K562 (cell line): ENCODE data around the gene B3GNT9. TPM values are rescaled to one million over a fixed set of nuclear protein-coding genes. Genes with fewer than 3 reads are reported as not detected.

Experiments
- BRF1 ChIP-seq: IDR thresholded peaks from 3 replicates; pipeline ENCODE4 v1.6.1; 2011; ENCODE audit warnings: borderline replicate concordance, mild to moderate bottlenecking; ENCODE audit not compliant: insufficient read length; ENCODE audit errors: extremely low read depth
- C11orf30 ChIP-seq: fragments of 450-650 bp; IDR thresholded peaks from 2 replicates; pipeline ENCODE4 v1.6.1; 2016; ENCODE audit warnings: low read depth, mild to moderate bottlenecking
- CBFA2T2 ChIP-seq: fragments of 450-650 bp; conservative IDR thresholded peaks from 2 replicates; pipeline ENCODE4 v1.6.1; 2017; ENCODE audit warnings: mild to moderate bottlenecking
- CEBPB ChIP-seq: fragments of 450-650 bp; IDR thresholded peaks from 2 replicates; pipeline ENCODE4 v1.6.1; 2016; ENCODE audit warnings: missing genetic modification characterization, missing compliant biosample characterization
- FIP1L1 ChIP-seq: fragments of 200-400 bp; formaldehyde crosslinking; IDR thresholded peaks from 2 replicates; pipeline ENCODE4 v1.6.1; 2018; ENCODE audit warnings: mild to moderate bottlenecking, low read depth, low read length; ENCODE audit not compliant: poor library complexity, severe bottlenecking
- KHSRP ChIP-seq: fragments of 450-650 bp; IDR thresholded peaks from 2 replicates; pipeline ENCODE4 v1.6.1; 2017
- NCOA2 ChIP-seq, 2 experiments: fragments of 450-650 bp; IDR thresholded peaks; 2 replicates each; pipeline ENCODE4 v1.6.1; 2018; ENCODE audit warnings: mild to moderate bottlenecking in 2 of 2, moderate library complexity in 1 of 2; ENCODE audit not compliant: partially characterized antibody in 2 of 2
- PHB2 ChIP-seq: fragments of 450-650 bp; IDR thresholded peaks from 2 replicates; pipeline ENCODE4 v1.6.1; 2017; ENCODE audit warnings: low read depth
- POLR2G ChIP-seq: fragments of 200-400 bp; formaldehyde crosslinking; IDR thresholded peaks from 2 replicates; pipeline ENCODE4 v1.6.1; 2017; ENCODE audit warnings: low read depth, mild to moderate bottlenecking, antibody characterized with exemption, low read length, moderate library complexity
- SOX6 ChIP-seq: fragments of 450-650 bp; IDR thresholded peaks from 2 replicates; pipeline ENCODE4 v1.6.1; 2014; ENCODE audit warnings: mild to moderate bottlenecking
- TAF1 ChIP-seq: IDR thresholded peaks from 2 replicates; pipeline ENCODE4 v1.6.1; 2011; ENCODE audit warnings: mild to moderate bottlenecking, low read length, moderate library complexity; ENCODE audit not compliant: insufficient read depth, control insufficient read depth, severe bottlenecking; ENCODE audit errors: extremely low read depth
- TSC22D4 ChIP-seq: fragments of 450-650 bp; IDR thresholded peaks from 2 replicates; pipeline ENCODE4 v1.6.1; 2016; ENCODE audit warnings: missing genetic modification characterization, missing biosample characterization, control low read depth
- ZNF551 ChIP-seq: fragments of 250-450 bp; sonication (Bioruptor Pico); IDR thresholded peaks from 2 replicates; pipeline ENCODE4 v1.5.0; 2021; ENCODE audit warnings: mild to moderate bottlenecking, moderate library complexity
- polyA plus RNA-seq, 8 experiments: library from polyadenylated mRNA; depleted of rRNA in 4 of 8; stranded (reverse) in 5 of 8; unstranded in 3 of 8; fragments of >200 nt; fragmentation: Nextera tagmentation in 2 of 8; fragmentation: Illumina TruSeq in 1 of 8; extraction: Ambion mirVana in 2 of 8; extraction: Trizol in 1 of 8; gene quantifications; 2 replicates each; pipeline versions ENCODE4 v1.2.1 to v1.2.3, GENCODE V29; 2011 to 2014; ENCODE audit warnings: inconsistent platforms in 1 of 8, missing spikeins in 1 of 8
- total RNA-seq, 7 experiments: library from RNA; depleted of rRNA in 6 of 7; stranded (reverse); fragments of >200 nt in 6 of 7; fragmentation: Illumina TruSeq in 2 of 7; extraction: Trizol in 2 of 7; gene quantifications; 2 replicates each; pipeline versions ENCODE4 v1.2.1 to v1.2.3, GENCODE V29; 2011 to 2021; ENCODE audit warnings: low replicate concordance in 1 of 7
- TF ChIP-seq, protein P1 (sequence below): fragments of 450-650 bp; IDR thresholded peaks from 2 replicates; pipeline ENCODE4 v1.6.1; 2018; ENCODE audit not compliant: partially characterized antibody
- TF ChIP-seq, protein P2 (sequence below): sonication (generic); formaldehyde crosslinking; IDR thresholded peaks from 2 replicates; pipeline ENCODE4 v1.8.0; 2022; ENCODE audit warnings: missing genetic modification reagents, mild to moderate bottlenecking, borderline replicate concordance
- TF ChIP-seq, protein P3 (sequence below): IDR thresholded peaks from 2 replicates; pipeline ENCODE4 v1.6.1; 2016; ENCODE audit warnings: missing genetic modification characterization, missing compliant biosample characterization
- TF ChIP-seq, protein P4 (sequence below): fragments of 250-450 bp; sonication (Bioruptor Pico); IDR thresholded peaks from 2 replicates; pipeline ENCODE4 v1.4.0; 2020
- TF ChIP-seq, protein P5 (sequence below): fragments of 200-800 bp; sonication (Bioruptor generic); IDR thresholded peaks from 2 replicates; pipeline ENCODE4 v1.6.1; 2017; ENCODE audit warnings: missing genetic modification characterization, missing compliant biosample characterization

B3GNT9 gene
- total and polyA plus RNA-seq, 9 of the 15 experiments (the other 6 are each of a cell fraction or from before 2014, with no cell fraction given), result 0.01 to 1.8 (median 1.1) TPM; not detected in 1

DNA sequence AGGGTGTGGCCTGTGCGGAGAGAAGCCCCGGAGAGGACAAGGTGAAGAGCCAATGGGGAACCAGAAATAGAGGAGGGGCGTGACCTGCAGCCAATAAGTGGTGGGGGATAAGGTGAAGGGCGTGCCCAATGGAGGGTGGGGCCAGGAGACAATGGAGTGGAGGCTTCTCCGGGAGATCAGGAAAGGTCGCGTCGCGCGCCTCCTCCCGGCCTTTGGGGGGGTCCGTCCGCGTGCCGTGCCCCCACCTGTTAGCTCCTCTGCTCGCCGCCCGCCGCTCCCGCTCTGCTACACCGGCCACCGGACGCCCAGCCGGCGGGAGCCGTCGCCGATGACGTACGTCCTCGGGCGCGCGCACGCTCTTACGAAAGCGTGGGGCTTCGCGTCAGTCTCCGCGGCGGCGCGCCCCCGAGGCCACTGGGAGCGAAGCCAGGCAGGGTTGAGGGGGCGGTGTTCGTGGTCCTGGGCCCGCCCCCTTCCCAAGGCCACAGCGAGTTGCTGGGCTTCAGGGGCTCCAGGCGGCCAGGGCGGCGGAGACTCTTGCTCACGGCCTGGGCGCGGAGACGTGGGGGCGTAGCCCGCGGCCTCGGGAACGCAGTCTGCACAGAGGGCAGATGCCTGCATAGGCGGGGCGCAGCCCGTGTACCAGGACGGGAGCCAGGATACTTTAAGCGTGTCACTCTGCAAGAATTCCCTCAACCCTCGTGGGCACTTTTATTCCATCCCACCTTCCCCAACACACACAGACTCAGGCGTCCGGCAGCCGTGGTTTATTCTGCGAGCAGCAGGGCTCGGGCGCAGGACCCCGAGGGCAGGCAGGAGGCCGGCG, 33.0 kb upstream of the B3GNT9 start, which contains the start of gene MATCAP1 (continued):
- TF ChIP-seq, protein P1, sequence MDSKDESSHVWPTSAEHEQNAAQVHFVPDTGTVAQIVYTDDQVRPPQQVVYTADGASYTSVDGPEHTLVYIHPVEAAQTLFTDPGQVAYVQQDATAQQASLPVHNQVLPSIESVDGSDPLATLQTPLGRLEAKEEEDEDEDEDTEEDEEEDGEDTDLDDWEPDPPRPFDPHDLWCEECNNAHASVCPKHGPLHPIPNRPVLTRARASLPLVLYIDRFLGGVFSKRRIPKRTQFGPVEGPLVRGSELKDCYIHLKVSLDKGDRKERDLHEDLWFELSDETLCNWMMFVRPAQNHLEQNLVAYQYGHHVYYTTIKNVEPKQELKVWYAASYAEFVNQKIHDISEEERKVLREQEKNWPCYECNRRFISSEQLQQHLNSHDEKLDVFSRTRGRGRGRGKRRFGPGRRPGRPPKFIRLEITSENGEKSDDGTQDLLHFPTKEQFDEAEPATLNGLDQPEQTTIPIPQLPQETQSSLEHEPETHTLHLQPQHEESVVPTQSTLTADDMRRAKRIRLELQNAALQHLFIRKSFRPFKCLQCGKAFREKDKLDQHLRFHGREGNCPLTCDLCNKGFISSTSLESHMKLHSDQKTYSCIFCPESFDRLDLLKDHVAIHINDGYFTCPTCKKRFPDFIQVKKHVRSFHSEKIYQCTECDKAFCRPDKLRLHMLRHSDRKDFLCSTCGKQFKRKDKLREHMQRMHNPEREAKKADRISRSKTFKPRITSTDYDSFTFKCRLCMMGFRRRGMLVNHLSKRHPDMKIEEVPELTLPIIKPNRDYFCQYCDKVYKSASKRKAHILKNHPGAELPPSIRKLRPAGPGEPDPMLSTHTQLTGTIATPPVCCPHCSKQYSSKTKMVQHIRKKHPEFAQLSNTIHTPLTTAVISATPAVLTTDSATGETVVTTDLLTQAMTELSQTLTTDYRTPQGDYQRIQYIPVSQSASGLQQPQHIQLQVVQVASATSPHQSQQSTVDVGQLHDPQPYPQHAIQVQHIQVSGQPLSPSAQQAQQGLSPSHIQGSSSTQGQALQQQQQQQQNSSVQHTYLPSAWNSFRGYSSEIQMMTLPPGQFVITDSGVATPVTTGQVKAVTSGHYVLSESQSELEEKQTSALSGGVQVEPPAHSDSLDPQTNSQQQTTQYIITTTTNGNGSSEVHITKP, result peak; percentile 13
- TF ChIP-seq CBFA2T2 (no peak), SOX6 (peak; percentile 75; the same call in 1 of the 2 replicates), BRF1 (no peak), PHB2 (no peak), FIP1L1 (peak; percentile 71), C11orf30 (peak; percentile 38; the same call in 1 of the 2 replicates), POLR2G (peak; percentile 78), ZNF551 (CRISPR knock-in tag) (no peak), TSC22D4 (tag) (no peak), TAF1 (peak; percentile 36), NCOA2 (IDR thresholded peaks at IDR 0.05; ENCODE audit: partially characterized antibody in 2 of 2) (no peak), KHSRP (no peak; the same call in 1 of the 2 replicates), CEBPB (tag) (peak; percentile 95)
- TF ChIP-seq, protein P2, sequence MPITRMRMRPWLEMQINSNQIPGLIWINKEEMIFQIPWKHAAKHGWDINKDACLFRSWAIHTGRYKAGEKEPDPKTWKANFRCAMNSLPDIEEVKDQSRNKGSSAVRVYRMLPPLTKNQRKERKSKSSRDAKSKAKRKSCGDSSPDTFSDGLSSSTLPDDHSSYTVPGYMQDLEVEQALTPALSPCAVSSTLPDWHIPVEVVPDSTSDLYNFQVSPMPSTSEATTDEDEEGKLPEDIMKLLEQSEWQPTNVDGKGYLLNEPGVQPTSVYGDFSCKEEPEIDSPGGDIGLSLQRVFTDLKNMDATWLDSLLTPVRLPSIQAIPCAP (CRISPR knock-in tag), result no peak
- TF ChIP-seq, protein P3, sequence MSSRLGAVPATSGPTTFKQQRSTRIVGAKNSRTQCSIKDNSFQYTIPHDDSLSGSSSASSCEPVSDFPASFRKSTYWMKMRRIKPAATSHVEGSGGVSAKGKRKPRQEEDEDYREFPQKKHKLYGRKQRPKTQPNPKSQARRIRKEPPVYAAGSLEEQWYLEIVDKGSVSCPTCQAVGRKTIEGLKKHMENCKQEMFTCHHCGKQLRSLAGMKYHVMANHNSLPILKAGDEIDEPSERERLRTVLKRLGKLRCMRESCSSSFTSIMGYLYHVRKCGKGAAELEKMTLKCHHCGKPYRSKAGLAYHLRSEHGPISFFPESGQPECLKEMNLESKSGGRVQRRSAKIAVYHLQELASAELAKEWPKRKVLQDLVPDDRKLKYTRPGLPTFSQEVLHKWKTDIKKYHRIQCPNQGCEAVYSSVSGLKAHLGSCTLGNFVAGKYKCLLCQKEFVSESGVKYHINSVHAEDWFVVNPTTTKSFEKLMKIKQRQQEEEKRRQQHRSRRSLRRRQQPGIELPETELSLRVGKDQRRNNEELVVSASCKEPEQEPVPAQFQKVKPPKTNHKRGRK, result no peak
- TF ChIP-seq, protein P4, sequence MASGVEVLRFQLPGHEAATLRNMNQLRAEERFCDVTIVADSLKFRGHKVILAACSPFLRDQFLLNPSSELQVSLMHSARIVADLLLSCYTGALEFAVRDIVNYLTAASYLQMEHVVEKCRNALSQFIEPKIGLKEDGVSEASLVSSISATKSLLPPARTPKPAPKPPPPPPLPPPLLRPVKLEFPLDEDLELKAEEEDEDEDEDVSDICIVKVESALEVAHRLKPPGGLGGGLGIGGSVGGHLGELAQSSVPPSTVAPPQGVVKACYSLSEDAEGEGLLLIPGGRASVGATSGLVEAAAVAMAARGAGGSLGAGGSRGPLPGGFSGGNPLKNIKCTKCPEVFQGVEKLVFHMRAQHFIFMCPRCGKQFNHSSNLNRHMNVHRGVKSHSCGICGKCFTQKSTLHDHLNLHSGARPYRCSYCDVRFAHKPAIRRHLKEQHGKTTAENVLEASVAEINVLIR (CRISPR knock-in tag), result peak; percentile 70
- TF ChIP-seq, protein P5, sequence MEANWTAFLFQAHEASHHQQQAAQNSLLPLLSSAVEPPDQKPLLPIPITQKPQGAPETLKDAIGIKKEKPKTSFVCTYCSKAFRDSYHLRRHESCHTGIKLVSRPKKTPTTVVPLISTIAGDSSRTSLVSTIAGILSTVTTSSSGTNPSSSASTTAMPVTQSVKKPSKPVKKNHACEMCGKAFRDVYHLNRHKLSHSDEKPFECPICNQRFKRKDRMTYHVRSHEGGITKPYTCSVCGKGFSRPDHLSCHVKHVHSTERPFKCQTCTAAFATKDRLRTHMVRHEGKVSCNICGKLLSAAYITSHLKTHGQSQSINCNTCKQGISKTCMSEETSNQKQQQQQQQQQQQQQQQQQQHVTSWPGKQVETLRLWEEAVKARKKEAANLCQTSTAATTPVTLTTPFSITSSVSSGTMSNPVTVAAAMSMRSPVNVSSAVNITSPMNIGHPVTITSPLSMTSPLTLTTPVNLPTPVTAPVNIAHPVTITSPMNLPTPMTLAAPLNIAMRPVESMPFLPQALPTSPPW (CRISPR knock-in tag), result peak; percentile 87
